ENCODE data around the gene ECE2.

ECE2 gene

DNA sequence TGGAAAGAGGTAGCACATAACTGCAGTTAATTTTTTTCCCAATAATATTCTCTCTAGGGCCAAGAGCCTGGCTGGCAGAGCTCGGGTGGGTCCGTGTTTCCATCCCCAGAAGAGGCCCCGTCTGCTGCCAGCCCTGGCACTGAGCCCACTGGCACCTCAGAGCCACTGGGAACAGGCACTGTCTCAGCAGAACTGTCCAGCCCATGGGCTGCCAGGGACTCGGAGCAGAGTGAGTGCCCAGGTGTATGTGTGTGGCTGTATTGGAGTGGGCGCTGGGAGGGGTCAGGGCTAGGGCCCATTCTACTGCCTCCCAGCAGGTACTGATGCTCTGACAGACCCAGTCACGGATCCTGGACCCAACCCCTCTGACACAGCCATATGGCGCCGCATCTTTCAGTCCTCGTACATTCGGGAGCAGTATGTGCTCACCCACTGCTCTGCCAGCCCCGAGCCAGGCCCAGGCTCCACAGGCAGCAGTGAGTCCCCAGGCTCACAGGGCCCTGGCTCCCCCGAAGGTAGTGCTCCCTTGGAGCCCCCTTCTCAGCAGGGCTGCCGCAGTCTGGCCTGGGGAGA lies 37.5 kb upstream of the ECE2 start:
- no peak for TF ChIP-seq CTCF (IDR thresholded peaks at IDR 0.05)
- Histone ChIP-seq H3K27me3 (peaks cover 37% of the 10 kb centered on the region), H3K36me3 (peaks cover 16% of the 10 kb centered on the region), H3K4me3 (ENCODE audit: low read depth in 1 of 2, low read length in 1 of 2) (no peak overlapping the region), H3K9me3 (no peaks in the 10 kb centered on the region), H3K4me1 (ENCODE audit: control insufficient read depth in 1 of 2, insufficient read depth in 1 of 2, low read depth in 1 of 2, low read length in 1 of 2) (no peaks in the 10 kb centered on the region), H3K27ac (no peak overlapping the region)

GRCh38 chr3:184239221-184239620 lies 36.6 kb upstream of the ECE2 start:
- H3K27ac ChIP-seq, result no peak overlapping the region
- no peak for TF ChIP-seq CTCF (IDR thresholded peaks at IDR 0.05)
- no peaks in the 10 kb centered on the region for H3K4me1 ChIP-seq (ENCODE audit: control insufficient read depth in 1 of 2, insufficient read depth in 1 of 2, low read depth in 1 of 2, low read length in 1 of 2)
- no peaks in the 10 kb centered on the region for H3K9me3 ChIP-seq
- peaks cover 25% of the 10 kb centered on the region for H3K36me3 ChIP-seq
- H3K4me3 ChIP-seq (ENCODE audit: low read depth in 1 of 2, low read length in 1 of 2), result no peak overlapping the region
- H3K27me3 ChIP-seq, result peaks cover 28% of the 10 kb centered on the region

DNA sequence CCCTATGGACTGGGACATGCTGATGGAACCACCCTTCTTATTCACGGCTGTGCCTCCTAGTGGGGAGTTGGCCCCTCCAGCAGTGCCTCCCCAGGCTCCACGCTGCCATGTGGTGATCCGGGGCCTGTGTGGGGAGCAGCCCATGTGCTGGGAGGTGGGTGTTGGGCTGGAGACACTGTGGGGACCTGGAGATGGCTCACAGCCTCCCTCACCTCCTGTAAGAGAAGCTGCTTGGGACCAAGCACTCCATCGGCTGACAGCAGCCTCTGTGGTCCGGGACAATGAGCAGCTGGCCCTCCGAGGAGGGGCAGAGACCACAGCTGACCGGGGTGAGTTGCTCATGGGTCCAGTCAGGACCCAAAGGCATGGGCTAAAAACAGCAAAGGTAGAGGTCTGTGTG lies 36.1 kb upstream of the ECE2 start:
- Histone ChIP-seq H3K4me1 (ENCODE audit: control insufficient read depth in 1 of 2, insufficient read depth in 1 of 2, low read depth in 1 of 2, low read length in 1 of 2) (no peaks in the 10 kb centered on the region), H3K4me3 (ENCODE audit: low read depth in 1 of 2, low read length in 1 of 2) (no peak overlapping the region), H3K27ac (no peak overlapping the region), H3K27me3 (peaks cover 23% of the 10 kb centered on the region), H3K9me3 (no peaks in the 10 kb centered on the region), H3K36me3 (peaks cover 30% of the 10 kb centered on the region)
- TF ChIP-seq CTCF (IDR thresholded peaks at IDR 0.05), result no peak

- no peaks in the 10 kb centered on the region for H3K9me3 ChIP-seq
- no peak overlapping the region for H3K4me3 ChIP-seq (ENCODE audit: low read depth in 1 of 2, low read length in 1 of 2)
- peaks cover 16% of the 10 kb centered on the region for H3K27me3 ChIP-seq
- H3K36me3 ChIP-seq, result peaks cover 39% of the 10 kb centered on the region
- H3K4me1 ChIP-seq (ENCODE audit: control insufficient read depth in 1 of 2, insufficient read depth in 1 of 2, low read depth in 1 of 2, low read length in 1 of 2), result no peaks in the 10 kb centered on the region
- TF ChIP-seq CTCF (IDR thresholded peaks at IDR 0.05), result no peak
- no peak overlapping the region for H3K27ac ChIP-seq
Measured at GRCh38 chr3:184240384-184241140, 35.3 kb upstream of the ECE2 start.

- H3K27ac ChIP-seq, result no peak overlapping the region
- H3K9me3 ChIP-seq, result no peaks in the 10 kb centered on the region
- H3K27me3 ChIP-seq, result peaks cover 16% of the 10 kb centered on the region
- no peak for TF ChIP-seq CTCF (IDR thresholded peaks at IDR 0.05)
- no peaks in the 10 kb centered on the region for H3K4me1 ChIP-seq (ENCODE audit: control insufficient read depth in 1 of 2, insufficient read depth in 1 of 2, low read depth in 1 of 2, low read length in 1 of 2)
- no peak overlapping the region for H3K4me3 ChIP-seq (ENCODE audit: low read depth in 1 of 2, low read length in 1 of 2)
- peaks cover 40% of the 10 kb centered on the region for H3K36me3 ChIP-seq
Measured at GRCh38 chr3:184241141-184241446, 34.7 kb upstream of the ECE2 start.

Measured in neutrophil (primary cell).